Liver (tissue), 9 donors: ENCODE measurements around the gene BRF1. TPM values are rescaled to one million over a fixed set of nuclear protein-coding genes. Genes with fewer than 3 reads are reported as not detected.

ENCODE experiments used
- DNase-seq: peaks from one replicate; pipeline ENCODE4 v3.0.0-alpha.2; 2017; ENCODE audit warnings: low spot score
- H3K27ac ChIP-seq, 2 donors: one replicate each; pipeline ENCODE4 v1.7.0; 2013; ENCODE audit warnings: inconsistent platforms in 2 of 2, low read length in 2 of 2, control low read depth in 1 of 2, low read depth in 1 of 2, mild to moderate bottlenecking in 1 of 2
- H3K27me3 ChIP-seq, 4 donors: one replicate each; pipeline versions ENCODE4 v1.6.1 to v1.7.0; 2013; ENCODE audit warnings: low read length in 3 of 4, inconsistent platforms in 1 of 4, mild to moderate bottlenecking in 1 of 4, moderate library complexity in 1 of 4; ENCODE audit not compliant: control insufficient read depth in 4 of 4, insufficient read depth in 4 of 4
- H3K36me3 ChIP-seq, 4 donors: one replicate each; pipeline versions ENCODE4 v1.6.1 to v1.7.0; 2013; ENCODE audit warnings: low read length in 3 of 4, mild to moderate bottlenecking in 3 of 4, low read depth in 1 of 4, moderate library complexity in 1 of 4; ENCODE audit not compliant: control insufficient read depth in 4 of 4, insufficient read depth in 3 of 4
- H3K4me1 ChIP-seq, 4 donors: one replicate each; pipeline versions ENCODE4 v1.6.1 to v1.7.0; 2013; ENCODE audit warnings: low read length in 3 of 4, mild to moderate bottlenecking in 3 of 4, moderate library complexity in 1 of 4; ENCODE audit not compliant: control insufficient read depth in 4 of 4, insufficient read depth in 4 of 4
- H3K4me3 ChIP-seq, 3 donors: one replicate each; pipeline versions ENCODE4 v1.6.1 to v1.7.0; 2013; ENCODE audit warnings: low read length in 3 of 3, control low read depth in 1 of 3, low read depth in 1 of 3, mild to moderate bottlenecking in 1 of 3
- H3K9ac ChIP-seq, 2 donors: one replicate each; pipeline ENCODE4 v1.7.0; 2013; ENCODE audit warnings: low read length in 2 of 2, mild to moderate bottlenecking in 2 of 2, moderate library complexity in 2 of 2, control low read depth in 1 of 2, low read depth in 1 of 2
- H3K9me3 ChIP-seq, 4 donors: one replicate each; pipeline versions ENCODE4 v1.6.1 to v1.7.0; 2013; ENCODE audit warnings: low read length in 3 of 4; ENCODE audit not compliant: control insufficient read depth in 4 of 4
- EGR1 ChIP-seq, 2 donors: IDR thresholded peaks; 2 replicates each; pipeline ENCODE4 v1.6.1; 2016 to 2018; ENCODE audit warnings: antibody characterized with exemption in 2 of 2, low read depth in 2 of 2
- FOXA1 ChIP-seq: IDR thresholded peaks from 2 replicates; pipeline ENCODE4 v1.6.1; 2016; ENCODE audit warnings: antibody characterized with exemption
- FOXA2 ChIP-seq: IDR thresholded peaks from 2 replicates; pipeline ENCODE4 v1.6.1; 2016; ENCODE audit warnings: antibody characterized with exemption
- GABPA ChIP-seq, 2 donors: IDR thresholded peaks in 1 of 2; conservative IDR thresholded peaks in 1 of 2; 2 replicates each; pipeline ENCODE4 v1.6.1; 2016; ENCODE audit warnings: antibody characterized with exemption in 2 of 2, mild to moderate bottlenecking in 1 of 2, moderate library complexity in 1 of 2
- HNF4A ChIP-seq, 2 donors: conservative IDR thresholded peaks; 2 replicates each; pipeline ENCODE4 v1.6.1; 2016; ENCODE audit warnings: antibody characterized with exemption in 2 of 2, mild to moderate bottlenecking in 2 of 2
- HNF4G ChIP-seq: IDR thresholded peaks from 2 replicates; pipeline ENCODE4 v1.6.1; 2016; ENCODE audit warnings: antibody characterized with exemption
- JUND ChIP-seq, 2 donors: IDR thresholded peaks; 2 replicates each; pipeline ENCODE4 v1.6.1; 2016; ENCODE audit warnings: antibody characterized with exemption in 2 of 2
- NR2F2 ChIP-seq: IDR thresholded peaks from 2 replicates; pipeline ENCODE4 v1.6.1; 2016; ENCODE audit warnings: antibody characterized with exemption
- RAD21 ChIP-seq, 2 donors: IDR thresholded peaks; 2 replicates each; pipeline ENCODE4 v1.6.1; 2016; ENCODE audit warnings: antibody characterized with exemption in 2 of 2, mild to moderate bottlenecking in 2 of 2
- RXRA ChIP-seq, 2 donors: IDR thresholded peaks; 2 replicates each; pipeline ENCODE4 v1.6.1; 2017 to 2018; ENCODE audit warnings: antibody characterized with exemption in 2 of 2, mild to moderate bottlenecking in 1 of 2
- SP1 ChIP-seq: IDR thresholded peaks from 2 replicates; pipeline ENCODE4 v1.6.1; 2018; ENCODE audit warnings: antibody characterized with exemption, mild to moderate bottlenecking
- TAF1 ChIP-seq: conservative IDR thresholded peaks from 2 replicates; pipeline ENCODE4 v1.6.1; 2016; ENCODE audit warnings: antibody characterized with exemption, mild to moderate bottlenecking
- YY1 ChIP-seq: IDR thresholded peaks from 2 replicates; pipeline ENCODE4 v1.6.1; 2016; ENCODE audit warnings: antibody characterized with exemption, mild to moderate bottlenecking
- WGBS: extraction: QIAGEN DNeasy Blood & Tissue Kit; methylation state at CpG from one replicate; pipeline ENCODE4 v1.1.7; 2013; 5-methylcytosine and 5-hydroxymethylcytosine counted together
- polyA plus RNA-seq, 2 donors: library from polyadenylated mRNA; stranded (reverse) in 1 of 2; unstranded in 1 of 2; fragments of 200-250 nt in 1 of 2; fragments of >200 nt in 1 of 2; fragmentation: Nextera tagmentation in 1 of 2; extraction: Ambion mirVana in 1 of 2; gene quantifications; one replicate each; pipeline versions ENCODE4 v1.2.1 to v1.2.3, GENCODE V29; 2013 to 2015
- total RNA-seq, 2 donors: library from RNA; depleted of rRNA; stranded (reverse); fragments of >200 nt; gene quantifications; one replicate each; pipeline ENCODE4 v1.2.3, GENCODE V29; 2014
- TF ChIP-seq, protein P1 (sequence below): IDR thresholded peaks from 2 replicates; pipeline ENCODE4 v1.6.1; 2016; ENCODE audit warnings: antibody characterized with exemption, mild to moderate bottlenecking
- TF ChIP-seq, protein P2 (sequence below): fragments of 150-350 bp; IDR thresholded peaks from 2 replicates; pipeline ENCODE4 v1.5.1; 2017; ENCODE audit warnings: improper control_type of control experiment, low read depth, low read length; ENCODE audit not compliant: missing input control
- TF ChIP-seq, protein P3 (sequence below): IDR thresholded peaks from 2 replicates; pipeline ENCODE4 v1.6.1; 2016; ENCODE audit warnings: antibody characterized with exemption
- TF ChIP-seq, protein P4 (sequence below): IDR thresholded peaks from 2 replicates; pipeline ENCODE4 v1.6.1; 2016; ENCODE audit warnings: antibody characterized with exemption
- TF ChIP-seq, protein P5 (sequence below): IDR thresholded peaks from 2 replicates; pipeline ENCODE4 v1.6.1; 2016; ENCODE audit warnings: antibody characterized with exemption
- donor health status: healthy.
- donor health status: healthy.
- donor health status: healthy.
- donor health status: healthy.
- donor health status: healthy.

The BRF1 gene
- total and polyA plus RNA-seq, 4 donors = 4.6 to 24.1 (median 10.6) TPM

DNA sequence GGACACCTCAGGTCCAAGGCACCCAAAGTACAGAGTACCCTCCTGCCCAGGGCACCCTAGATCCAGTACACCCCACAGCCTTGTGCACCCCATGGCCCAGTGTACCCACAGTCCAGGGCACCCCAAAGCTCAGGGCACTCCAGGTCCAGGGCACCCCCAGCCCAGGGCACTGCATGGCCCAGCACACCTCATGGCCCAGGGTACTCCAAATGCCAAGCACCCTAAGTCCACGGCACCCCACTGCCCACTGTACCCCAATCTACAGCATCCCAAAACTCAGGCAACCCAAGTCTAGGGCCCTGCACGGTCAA is 138.2 kb downstream of the BRF1 start (continued):
- TF ChIP-seq, protein P1, sequence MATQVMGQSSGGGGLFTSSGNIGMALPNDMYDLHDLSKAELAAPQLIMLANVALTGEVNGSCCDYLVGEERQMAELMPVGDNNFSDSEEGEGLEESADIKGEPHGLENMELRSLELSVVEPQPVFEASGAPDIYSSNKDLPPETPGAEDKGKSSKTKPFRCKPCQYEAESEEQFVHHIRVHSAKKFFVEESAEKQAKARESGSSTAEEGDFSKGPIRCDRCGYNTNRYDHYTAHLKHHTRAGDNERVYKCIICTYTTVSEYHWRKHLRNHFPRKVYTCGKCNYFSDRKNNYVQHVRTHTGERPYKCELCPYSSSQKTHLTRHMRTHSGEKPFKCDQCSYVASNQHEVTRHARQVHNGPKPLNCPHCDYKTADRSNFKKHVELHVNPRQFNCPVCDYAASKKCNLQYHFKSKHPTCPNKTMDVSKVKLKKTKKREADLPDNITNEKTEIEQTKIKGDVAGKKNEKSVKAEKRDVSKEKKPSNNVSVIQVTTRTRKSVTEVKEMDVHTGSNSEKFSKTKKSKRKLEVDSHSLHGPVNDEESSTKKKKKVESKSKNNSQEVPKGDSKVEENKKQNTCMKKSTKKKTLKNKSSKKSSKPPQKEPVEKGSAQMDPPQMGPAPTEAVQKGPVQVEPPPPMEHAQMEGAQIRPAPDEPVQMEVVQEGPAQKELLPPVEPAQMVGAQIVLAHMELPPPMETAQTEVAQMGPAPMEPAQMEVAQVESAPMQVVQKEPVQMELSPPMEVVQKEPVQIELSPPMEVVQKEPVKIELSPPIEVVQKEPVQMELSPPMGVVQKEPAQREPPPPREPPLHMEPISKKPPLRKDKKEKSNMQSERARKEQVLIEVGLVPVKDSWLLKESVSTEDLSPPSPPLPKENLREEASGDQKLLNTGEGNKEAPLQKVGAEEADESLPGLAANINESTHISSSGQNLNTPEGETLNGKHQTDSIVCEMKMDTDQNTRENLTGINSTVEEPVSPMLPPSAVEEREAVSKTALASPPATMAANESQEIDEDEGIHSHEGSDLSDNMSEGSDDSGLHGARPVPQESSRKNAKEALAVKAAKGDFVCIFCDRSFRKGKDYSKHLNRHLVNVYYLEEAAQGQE = no peak

DNA sequence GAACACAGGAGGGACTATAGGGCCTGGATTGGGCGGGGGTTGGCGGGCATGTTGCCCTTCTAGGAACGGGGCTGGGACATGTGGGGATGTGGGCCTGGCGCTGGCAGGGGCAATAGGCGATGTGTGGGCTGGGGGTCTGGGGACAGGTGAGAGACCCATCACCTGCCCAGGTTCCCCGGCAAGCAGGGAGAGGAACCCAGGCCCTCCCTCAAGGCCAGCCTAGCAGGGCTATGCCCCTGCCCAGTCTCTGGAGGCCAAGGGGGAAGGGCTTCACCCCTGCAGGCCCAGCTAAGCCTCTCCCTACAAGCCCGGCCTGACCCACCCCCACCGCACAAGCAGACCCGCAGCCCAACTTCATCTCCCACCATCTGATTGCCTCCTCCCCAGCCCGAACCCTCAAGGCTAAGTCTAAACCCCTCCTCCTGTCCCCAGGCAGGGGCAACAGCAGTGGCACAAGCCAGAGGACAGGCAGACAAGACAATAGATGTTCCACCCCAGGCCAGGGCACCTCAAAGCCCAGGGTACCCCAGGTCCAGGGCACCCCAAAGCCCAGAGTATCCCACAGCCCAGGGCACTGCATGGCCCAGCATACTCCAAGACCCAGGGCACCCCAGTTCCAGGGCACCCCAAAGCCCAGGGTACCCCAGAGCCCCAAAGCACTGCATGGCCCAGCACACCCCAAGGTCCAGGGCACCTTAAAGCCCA is 138.7 kb downstream of the BRF1 start:
- DNase-seq = peak; percentile 51
- Histone ChIP-seq H3K27me3 (no peaks in the 10 kb centered on the region), H3K9ac (no peak overlapping the region), H3K27ac (no peak overlapping the region), H3K4me3 (no peak overlapping the region), H3K9me3 (no peaks in the 10 kb centered on the region), H3K36me3 (no peaks in the 10 kb centered on the region), H3K4me1 (peaks cover 0 to 3% (median 1%) of the 10 kb centered on the region in 4 donors)
- no peak for TF ChIP-seq TAF1
- TF ChIP-seq YY1 = no peak
- no peak for TF ChIP-seq GABPA (IDR thresholded peaks at IDR 0.05 in 1 of 2, conservative IDR thresholded peaks at IDR 0.05 in 1 of 2)
- no peak for TF ChIP-seq RXRA (IDR thresholded peaks at IDR 0.05)
- no peak for TF ChIP-seq JUND (IDR thresholded peaks at IDR 0.05)
- TF ChIP-seq, protein P2, sequence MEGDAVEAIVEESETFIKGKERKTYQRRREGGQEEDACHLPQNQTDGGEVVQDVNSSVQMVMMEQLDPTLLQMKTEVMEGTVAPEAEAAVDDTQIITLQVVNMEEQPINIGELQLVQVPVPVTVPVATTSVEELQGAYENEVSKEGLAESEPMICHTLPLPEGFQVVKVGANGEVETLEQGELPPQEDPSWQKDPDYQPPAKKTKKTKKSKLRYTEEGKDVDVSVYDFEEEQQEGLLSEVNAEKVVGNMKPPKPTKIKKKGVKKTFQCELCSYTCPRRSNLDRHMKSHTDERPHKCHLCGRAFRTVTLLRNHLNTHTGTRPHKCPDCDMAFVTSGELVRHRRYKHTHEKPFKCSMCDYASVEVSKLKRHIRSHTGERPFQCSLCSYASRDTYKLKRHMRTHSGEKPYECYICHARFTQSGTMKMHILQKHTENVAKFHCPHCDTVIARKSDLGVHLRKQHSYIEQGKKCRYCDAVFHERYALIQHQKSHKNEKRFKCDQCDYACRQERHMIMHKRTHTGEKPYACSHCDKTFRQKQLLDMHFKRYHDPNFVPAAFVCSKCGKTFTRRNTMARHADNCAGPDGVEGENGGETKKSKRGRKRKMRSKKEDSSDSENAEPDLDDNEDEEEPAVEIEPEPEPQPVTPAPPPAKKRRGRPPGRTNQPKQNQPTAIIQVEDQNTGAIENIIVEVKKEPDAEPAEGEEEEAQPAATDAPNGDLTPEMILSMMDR = no peak
- TF ChIP-seq HNF4A (conservative IDR thresholded peaks at IDR 0.05) = no peak
- no peak for TF ChIP-seq HNF4G
- TF ChIP-seq FOXA1 = no peak
- TF ChIP-seq, protein P1 = no peak
- TF ChIP-seq, protein P3, sequence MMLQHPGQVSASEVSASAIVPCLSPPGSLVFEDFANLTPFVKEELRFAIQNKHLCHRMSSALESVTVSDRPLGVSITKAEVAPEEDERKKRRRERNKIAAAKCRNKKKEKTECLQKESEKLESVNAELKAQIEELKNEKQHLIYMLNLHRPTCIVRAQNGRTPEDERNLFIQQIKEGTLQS = no peak
- TF ChIP-seq FOXA2 = no peak
- TF ChIP-seq SP1 = no peak
- TF ChIP-seq, protein P4, sequence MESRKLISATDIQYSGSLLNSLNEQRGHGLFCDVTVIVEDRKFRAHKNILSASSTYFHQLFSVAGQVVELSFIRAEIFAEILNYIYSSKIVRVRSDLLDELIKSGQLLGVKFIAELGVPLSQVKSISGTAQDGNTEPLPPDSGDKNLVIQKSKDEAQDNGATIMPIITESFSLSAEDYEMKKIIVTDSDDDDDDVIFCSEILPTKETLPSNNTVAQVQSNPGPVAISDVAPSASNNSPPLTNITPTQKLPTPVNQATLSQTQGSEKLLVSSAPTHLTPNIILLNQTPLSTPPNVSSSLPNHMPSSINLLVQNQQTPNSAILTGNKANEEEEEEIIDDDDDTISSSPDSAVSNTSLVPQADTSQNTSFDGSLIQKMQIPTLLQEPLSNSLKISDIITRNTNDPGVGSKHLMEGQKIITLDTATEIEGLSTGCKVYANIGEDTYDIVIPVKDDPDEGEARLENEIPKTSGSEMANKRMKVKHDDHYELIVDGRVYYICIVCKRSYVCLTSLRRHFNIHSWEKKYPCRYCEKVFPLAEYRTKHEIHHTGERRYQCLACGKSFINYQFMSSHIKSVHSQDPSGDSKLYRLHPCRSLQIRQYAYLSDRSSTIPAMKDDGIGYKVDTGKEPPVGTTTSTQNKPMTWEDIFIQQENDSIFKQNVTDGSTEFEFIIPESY = no peak
- no peak for TF ChIP-seq NR2F2
- TF ChIP-seq RAD21 (IDR thresholded peaks at IDR 0.05) = no peak
- TF ChIP-seq, protein P5, sequence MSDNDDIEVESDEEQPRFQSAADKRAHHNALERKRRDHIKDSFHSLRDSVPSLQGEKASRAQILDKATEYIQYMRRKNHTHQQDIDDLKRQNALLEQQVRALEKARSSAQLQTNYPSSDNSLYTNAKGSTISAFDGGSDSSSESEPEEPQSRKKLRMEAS = no peak
- no peak for TF ChIP-seq EGR1 (IDR thresholded peaks at IDR 0.05; ENCODE audit: low read depth in 2 of 2)
- 89% methylated on average over 10 of the region's 10 CpGs for WGBS
